HCT116 (cell line): ENCODE measurements around the gene CFAP77. TPM values are rescaled to one million over a fixed set of nuclear protein-coding genes. Genes with fewer than 3 reads are reported as not detected.

Experiments used
- ATAC-seq: fragments of 200-7000 bp; cut with Tn5 transposase; 2 replicates; pipeline ENCODE4 v1.9.1; 2020; ENCODE audit warnings: mild to moderate bottlenecking, moderate library complexity
- BruUV-seq: library from RNA; stranded (reverse); fragments of 400-500 nt; replicated peaks from 2 replicates; lab custom pipeline; 2021; lab: Mats Ljungman, UMichigan
- CTCF ChIA-PET: fragments of 300-600 bp; sonication (Branson Sonifier 250); formaldehyde crosslinking; loops from one replicate; lab custom pipeline; 2021; ENCODE audit warnings: antibody characterized with exemption; lab: Charles Lee
- POLR2A ChIA-PET: fragments of 300-600, 350-600 bp; sonication (Branson Sonifier 250); formaldehyde crosslinking; loops from one replicate; lab custom pipeline; 2021; ENCODE audit warnings: antibody characterized with exemption; lab: Charles Lee
- RAD21 ChIA-PET, 2 experiments: fragments of 300-600 bp; sonication (Branson Sonifier 250); formaldehyde crosslinking; loops; one replicate each; lab custom pipeline; 2023; ENCODE audit warnings: low total read pairs in 2 of 2; ENCODE audit not compliant: uncharacterized antibody in 2 of 2, unreplicated experiment in 2 of 2, low non-redundant PET in 1 of 2; lab: Charles Lee
- DNase-seq: peaks from one replicate; pipeline ENCODE4 v3.0.0-alpha.2; 2010; ENCODE audit warnings: low read depth, low spot score
- H2AFZ ChIP-seq: fragments of 200-600 bp; shearing (Covaris generic), sonication (generic); 2 replicates; pipeline ENCODE4 v1.6.1; 2017; ENCODE audit warnings: low read depth, mixed run types, mixed read lengths, antibody characterized with exemption, low read length; ENCODE audit not compliant: poor library complexity, severe bottlenecking
- H3K27ac ChIP-seq: 2 replicates; pipeline ENCODE4 v1.5.1; 2012; ENCODE audit warnings: low read depth, low read length
- H3K27me3 ChIP-seq: fragments of 200-600 bp; sonication (generic); 2 replicates; pipeline ENCODE4 v1.6.1; 2016; ENCODE audit warnings: mixed run types, low read length, mixed read lengths; ENCODE audit not compliant: insufficient read depth
- H3K36me3 ChIP-seq, 2 experiments: fragments of 200-500 bp in 1 of 2; fragments of 200-600 bp in 1 of 2; sonication (Bioruptor generic) in 1 of 2; sonication (generic) in 1 of 2; 2 replicates each; pipeline versions ENCODE4 v1.5.1 to v1.6.1; 2014 to 2016; ENCODE audit warnings: low read length in 2 of 2, inconsistent platforms in 1 of 2, mixed read lengths in 1 of 2, mixed run types in 1 of 2; ENCODE audit not compliant: insufficient read depth in 2 of 2, control insufficient read depth in 1 of 2
- H3K4me1 ChIP-seq, 2 experiments: fragments of 200-600 bp in 1 of 2; sonication (generic) in 1 of 2; 2 replicates each; pipeline versions ENCODE4 v1.5.1 to v1.6.1; 2012 to 2017; ENCODE audit warnings: low read length in 2 of 2, inconsistent platforms in 1 of 2, mild to moderate bottlenecking in 1 of 2, mixed read lengths in 1 of 2, mixed run types in 1 of 2, moderate library complexity in 1 of 2; ENCODE audit not compliant: insufficient read depth in 2 of 2, control insufficient read depth in 1 of 2
- H3K4me2 ChIP-seq: fragments of 200-600 bp; sonication (generic); 2 replicates; pipeline ENCODE4 v1.6.1; 2017; ENCODE audit warnings: mixed run types, low read length, mixed read lengths
- H3K4me3 ChIP-seq, 2 experiments: fragments of 200-600 bp in 1 of 2; sonication (generic) in 1 of 2; replicated peaks in 1 of 2; 2 replicates each; pipeline ENCODE4 v1.5.1; 2011 to 2016; ENCODE audit warnings: low read length in 2 of 2, control low read depth in 1 of 2, low read depth in 1 of 2, mild to moderate bottlenecking in 1 of 2, mixed read lengths in 1 of 2, mixed run types in 1 of 2
- H3K79me2 ChIP-seq: fragments of 200-600 bp; sonication (generic); 2 replicates; pipeline ENCODE4 v1.6.1; 2017; ENCODE audit warnings: mild to moderate bottlenecking, mixed run types, low read length, moderate library complexity, mixed read lengths; ENCODE audit not compliant: insufficient read depth
- H3K9ac ChIP-seq: fragments of 200-600 bp; sonication (generic); 2 replicates; pipeline ENCODE4 v1.6.1; 2016; ENCODE audit warnings: low read length, mixed read lengths
- H3K9me2 ChIP-seq: fragments of 200-600 bp; sonication (generic), shearing (Covaris generic); 2 replicates; pipeline ENCODE4 v1.6.1; 2017; ENCODE audit warnings: mixed run types, mild to moderate bottlenecking, moderate library complexity; ENCODE audit not compliant: insufficient read depth
- H3K9me3 ChIP-seq, 2 experiments: fragments of 200-500 bp in 1 of 2; fragments of 200-600 bp in 1 of 2; sonication (Bioruptor generic) in 1 of 2; sonication (generic) in 1 of 2; 2 replicates each; pipeline ENCODE4 v1.6.1; 2014 to 2017; ENCODE audit warnings: low read length in 2 of 2, mixed read lengths in 2 of 2, inconsistent platforms in 1 of 2, low read depth in 1 of 2, mild to moderate bottlenecking in 1 of 2, mixed run types in 1 of 2, moderate library complexity in 1 of 2; ENCODE audit not compliant: control insufficient read depth in 1 of 2, insufficient read depth in 1 of 2
- H4K20me1 ChIP-seq: fragments of 200-600 bp; sonication (generic), shearing (Covaris generic); 2 replicates; pipeline ENCODE4 v1.6.1; 2017; ENCODE audit warnings: mixed run types, mild to moderate bottlenecking, moderate library complexity; ENCODE audit not compliant: insufficient read depth
- ATF3 ChIP-seq: IDR thresholded peaks from 2 replicates; pipeline ENCODE4 v1.6.1; 2012
- CBX3 ChIP-seq: IDR thresholded peaks from 2 replicates; pipeline ENCODE4 v1.6.1; 2012; ENCODE audit warnings: low read depth
- CEBPB ChIP-seq: IDR thresholded peaks from 2 replicates; pipeline ENCODE4 v1.6.1; 2012; ENCODE audit warnings: low read depth
- EGR1 ChIP-seq: IDR thresholded peaks from 2 replicates; pipeline ENCODE4 v1.6.1; 2012; ENCODE audit warnings: low read depth
- EZH2 ChIP-seq: fragments of 200-600 bp; sonication (generic); IDR thresholded peaks from 2 replicates; pipeline ENCODE4 v1.6.1; 2017; ENCODE audit warnings: antibody characterized with exemption, mixed run types
- FOSL1 ChIP-seq: IDR thresholded peaks from 2 replicates; pipeline ENCODE4 v1.6.1; 2012; ENCODE audit warnings: low read depth
- JUND ChIP-seq: IDR thresholded peaks from 2 replicates; pipeline ENCODE4 v1.6.1; 2012
- MAX ChIP-seq: IDR thresholded peaks from 2 replicates; pipeline ENCODE4 v1.6.1; 2012
- POLR2A ChIP-seq: IDR thresholded peaks from 2 replicates; pipeline ENCODE4 v1.7.0; 2011; ENCODE audit warnings: borderline replicate concordance; ENCODE audit not compliant: insufficient read depth, insufficient read length; ENCODE audit errors: extremely low read depth
- POLR2AphosphoS5 ChIP-seq: IDR thresholded peaks from 2 replicates; pipeline ENCODE4 v1.6.1; 2011; ENCODE audit warnings: mild to moderate bottlenecking, low read depth, low read length, moderate library complexity
- RAD21 ChIP-seq: IDR thresholded peaks from 2 replicates; pipeline ENCODE4 v1.6.1; 2012; ENCODE audit warnings: low read depth, mild to moderate bottlenecking
- SIN3A ChIP-seq: IDR thresholded peaks from 2 replicates; pipeline ENCODE4 v1.6.1; 2012; ENCODE audit warnings: low read depth
- SP1 ChIP-seq: IDR thresholded peaks from 2 replicates; pipeline ENCODE4 v1.6.1; 2012; ENCODE audit warnings: low read depth
- TCF7L2 ChIP-seq: IDR thresholded peaks from 2 replicates; pipeline ENCODE4 v1.7.0; 2011; ENCODE audit warnings: borderline replicate concordance, inconsistent platforms; ENCODE audit not compliant: insufficient read depth, insufficient read length; ENCODE audit errors: extremely low read depth
- intact Hi-C: fragments of 100-400 bp; cut with micrococcal nuclease; formaldehyde crosslinking; loops from 2 replicates; pipeline ENCODE4 v1.10.0; 2022
- total RNA-seq: library from RNA; stranded (reverse); gene quantifications from one replicate; pipeline ENCODE4 v1.2.1, GENCODE V29; 2021; ENCODE audit not compliant: unreplicated experiment
- TF ChIP-seq, protein P1 (sequence below), 3 experiments: fragments of 200-600 bp in 1 of 3; sonication (generic) in 1 of 3; IDR thresholded peaks in 2 of 3; conservative IDR thresholded peaks in 1 of 3; 2 replicates each; pipeline ENCODE4 v1.5.1; 2012 to 2017; ENCODE audit warnings: low read depth in 2 of 3, low read length in 2 of 3, antibody characterized with exemption in 1 of 3, borderline replicate concordance in 1 of 3, control low read depth in 1 of 3, mild to moderate bottlenecking in 1 of 3, mixed read lengths in 1 of 3, mixed run types in 1 of 3, moderate library complexity in 1 of 3; ENCODE audit not compliant: insufficient read depth in 1 of 3
- TF ChIP-seq, protein P2 (sequence below): IDR thresholded peaks from 2 replicates; pipeline ENCODE4 v1.6.1; 2012; ENCODE audit warnings: low read depth

CFAP77 gene
- total RNA-seq, 1 experiment from 2014 or later: 0.98 TPM

DNA sequence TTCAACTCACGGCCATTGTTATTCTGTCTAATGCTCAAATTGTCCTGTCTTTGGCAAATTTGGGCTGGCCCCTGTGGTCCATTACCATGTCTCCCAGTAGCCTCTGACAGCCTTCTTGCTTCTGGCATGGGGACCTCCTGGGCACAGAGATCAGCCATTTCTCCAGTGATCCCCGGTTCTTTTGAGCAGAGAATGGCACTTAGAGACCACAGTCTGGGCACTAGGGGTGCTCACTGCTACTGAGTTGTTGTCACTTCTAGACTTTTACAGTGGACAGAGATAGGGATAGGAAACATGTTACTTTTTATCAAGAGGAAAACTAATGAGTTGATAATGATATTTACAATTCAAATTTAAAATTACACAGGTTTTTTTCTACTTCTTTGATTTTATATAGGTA, 124.8 kb downstream of the CFAP77 start:
- ATAC-seq (no peak), DNase-seq (no peak)
- TF ChIP-seq TCF7L2: no peak
- no peak for TF ChIP-seq FOSL1
- intact Hi-C loops: no loop called here
- H3K79me2 ChIP-seq: no peaks in the 10 kb centered on the region
- ChIA-PET POLR2A (no interaction called here), RAD21 (no interaction called here), CTCF (no interaction called here)
- H3K9me3 ChIP-seq: no peaks in the 10 kb centered on the region
- H3K36me3 ChIP-seq: no peaks in the 10 kb centered on the region
- H4K20me1 ChIP-seq: no peaks in the 10 kb centered on the region
- no peak overlapping the region for H3K4me2 ChIP-seq
- no peak overlapping the region for H2AFZ ChIP-seq
- H3K4me3 ChIP-seq: no peak overlapping the region
- H3K9ac ChIP-seq: no peak overlapping the region
- BruUV-seq: no TSS peak
- 0 out of 2 replicates have a peak, but pooled peaks cover 9% of the 10 kb centered on the region for H3K27me3 ChIP-seq
- H3K27ac ChIP-seq: no peak overlapping the region
- no peaks in the 10 kb centered on the region for H3K4me1 ChIP-seq
- no peaks in the 10 kb centered on the region for H3K9me2 ChIP-seq

DNA sequence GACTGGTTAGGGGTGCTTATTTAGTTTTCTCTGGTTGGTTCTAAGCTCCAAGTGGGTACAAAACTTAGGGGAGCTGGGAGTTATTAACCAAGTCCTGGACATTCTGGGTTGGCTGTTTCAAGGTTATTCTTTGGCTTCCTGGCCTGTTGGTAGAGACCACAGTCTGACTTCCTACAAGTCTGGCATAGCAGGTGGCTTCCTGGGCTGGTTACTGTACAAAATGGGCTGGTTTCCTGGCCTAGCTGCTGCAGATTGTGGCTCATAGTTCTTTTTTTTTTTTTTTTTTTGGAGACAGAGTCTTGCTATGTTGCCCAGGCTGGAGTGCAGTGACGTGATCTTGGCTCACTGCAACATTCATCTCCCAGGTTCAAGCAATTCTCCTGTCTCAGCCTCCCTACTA, 126.1 kb downstream of the CFAP77 start:
- Histone ChIP-seq H3K4me2 (no peak overlapping the region), H3K9ac (no peak overlapping the region), H3K27me3 (0 out of 2 replicates have a peak, but pooled peaks cover 2% of the 10 kb centered on the region), H3K9me2 (no peaks in the 10 kb centered on the region), H3K27ac (no peak overlapping the region), H2AFZ (no peak overlapping the region), H3K9me3 (no peaks in the 10 kb centered on the region), H3K4me3 (no peak overlapping the region), H3K79me2 (no peaks in the 10 kb centered on the region), H3K4me1 (no peaks in the 10 kb centered on the region), H4K20me1 (no peaks in the 10 kb centered on the region), H3K36me3 (no peaks in the 10 kb centered on the region)
- ChIA-PET CTCF (no interaction called here), RAD21 (no interaction called here), POLR2A (interaction anchor here (0.6 kb wide), 1 partner anchor 15 kb away, joined by 3 read pairs; no protein-coding TSS in a partner anchor)
- intact Hi-C loops: no loop called here
- DNase-seq (no peak), ATAC-seq (no peak)
- BruUV-seq: no TSS peak
- TF ChIP-seq MAX: no peak
- TF ChIP-seq JUND: no peak
- TF ChIP-seq, protein P1, sequence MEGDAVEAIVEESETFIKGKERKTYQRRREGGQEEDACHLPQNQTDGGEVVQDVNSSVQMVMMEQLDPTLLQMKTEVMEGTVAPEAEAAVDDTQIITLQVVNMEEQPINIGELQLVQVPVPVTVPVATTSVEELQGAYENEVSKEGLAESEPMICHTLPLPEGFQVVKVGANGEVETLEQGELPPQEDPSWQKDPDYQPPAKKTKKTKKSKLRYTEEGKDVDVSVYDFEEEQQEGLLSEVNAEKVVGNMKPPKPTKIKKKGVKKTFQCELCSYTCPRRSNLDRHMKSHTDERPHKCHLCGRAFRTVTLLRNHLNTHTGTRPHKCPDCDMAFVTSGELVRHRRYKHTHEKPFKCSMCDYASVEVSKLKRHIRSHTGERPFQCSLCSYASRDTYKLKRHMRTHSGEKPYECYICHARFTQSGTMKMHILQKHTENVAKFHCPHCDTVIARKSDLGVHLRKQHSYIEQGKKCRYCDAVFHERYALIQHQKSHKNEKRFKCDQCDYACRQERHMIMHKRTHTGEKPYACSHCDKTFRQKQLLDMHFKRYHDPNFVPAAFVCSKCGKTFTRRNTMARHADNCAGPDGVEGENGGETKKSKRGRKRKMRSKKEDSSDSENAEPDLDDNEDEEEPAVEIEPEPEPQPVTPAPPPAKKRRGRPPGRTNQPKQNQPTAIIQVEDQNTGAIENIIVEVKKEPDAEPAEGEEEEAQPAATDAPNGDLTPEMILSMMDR (IDR thresholded peaks at IDR 0.05 in 2 of 3, conservative IDR thresholded peaks at IDR 0.05 in 1 of 3; ENCODE audit: borderline replicate concordance in 1 of 3, insufficient read depth in 1 of 3, low read depth in 2 of 3, low read length in 2 of 3): no peak
- TF ChIP-seq POLR2A: no peak
- TF ChIP-seq EGR1: no peak
- TF ChIP-seq ATF3: no peak
- TF ChIP-seq RAD21: no peak
- TF ChIP-seq, protein P2, sequence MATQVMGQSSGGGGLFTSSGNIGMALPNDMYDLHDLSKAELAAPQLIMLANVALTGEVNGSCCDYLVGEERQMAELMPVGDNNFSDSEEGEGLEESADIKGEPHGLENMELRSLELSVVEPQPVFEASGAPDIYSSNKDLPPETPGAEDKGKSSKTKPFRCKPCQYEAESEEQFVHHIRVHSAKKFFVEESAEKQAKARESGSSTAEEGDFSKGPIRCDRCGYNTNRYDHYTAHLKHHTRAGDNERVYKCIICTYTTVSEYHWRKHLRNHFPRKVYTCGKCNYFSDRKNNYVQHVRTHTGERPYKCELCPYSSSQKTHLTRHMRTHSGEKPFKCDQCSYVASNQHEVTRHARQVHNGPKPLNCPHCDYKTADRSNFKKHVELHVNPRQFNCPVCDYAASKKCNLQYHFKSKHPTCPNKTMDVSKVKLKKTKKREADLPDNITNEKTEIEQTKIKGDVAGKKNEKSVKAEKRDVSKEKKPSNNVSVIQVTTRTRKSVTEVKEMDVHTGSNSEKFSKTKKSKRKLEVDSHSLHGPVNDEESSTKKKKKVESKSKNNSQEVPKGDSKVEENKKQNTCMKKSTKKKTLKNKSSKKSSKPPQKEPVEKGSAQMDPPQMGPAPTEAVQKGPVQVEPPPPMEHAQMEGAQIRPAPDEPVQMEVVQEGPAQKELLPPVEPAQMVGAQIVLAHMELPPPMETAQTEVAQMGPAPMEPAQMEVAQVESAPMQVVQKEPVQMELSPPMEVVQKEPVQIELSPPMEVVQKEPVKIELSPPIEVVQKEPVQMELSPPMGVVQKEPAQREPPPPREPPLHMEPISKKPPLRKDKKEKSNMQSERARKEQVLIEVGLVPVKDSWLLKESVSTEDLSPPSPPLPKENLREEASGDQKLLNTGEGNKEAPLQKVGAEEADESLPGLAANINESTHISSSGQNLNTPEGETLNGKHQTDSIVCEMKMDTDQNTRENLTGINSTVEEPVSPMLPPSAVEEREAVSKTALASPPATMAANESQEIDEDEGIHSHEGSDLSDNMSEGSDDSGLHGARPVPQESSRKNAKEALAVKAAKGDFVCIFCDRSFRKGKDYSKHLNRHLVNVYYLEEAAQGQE: no peak
- TF ChIP-seq CBX3: no peak
- TF ChIP-seq FOSL1: no peak
- no peak for TF ChIP-seq SP1
- TF ChIP-seq CEBPB: no peak
- TF ChIP-seq EZH2: no peak
- TF ChIP-seq TCF7L2: no peak
- TF ChIP-seq POLR2AphosphoS5: no peak
- TF ChIP-seq SIN3A: no peak
